ENCODE results near the gene RNASE1. TPM values are rescaled to one million over a fixed set of nuclear protein-coding genes. Genes with fewer than 3 reads are reported as not detected.

The RNASE1 gene
- total RNA-seq, 1 donor: 1.1 TPM

- H3K4me2 ChIP-seq (ENCODE audit: insufficient read depth, low read length): no peak overlapping the region
- TF ChIP-seq, protein P1, sequence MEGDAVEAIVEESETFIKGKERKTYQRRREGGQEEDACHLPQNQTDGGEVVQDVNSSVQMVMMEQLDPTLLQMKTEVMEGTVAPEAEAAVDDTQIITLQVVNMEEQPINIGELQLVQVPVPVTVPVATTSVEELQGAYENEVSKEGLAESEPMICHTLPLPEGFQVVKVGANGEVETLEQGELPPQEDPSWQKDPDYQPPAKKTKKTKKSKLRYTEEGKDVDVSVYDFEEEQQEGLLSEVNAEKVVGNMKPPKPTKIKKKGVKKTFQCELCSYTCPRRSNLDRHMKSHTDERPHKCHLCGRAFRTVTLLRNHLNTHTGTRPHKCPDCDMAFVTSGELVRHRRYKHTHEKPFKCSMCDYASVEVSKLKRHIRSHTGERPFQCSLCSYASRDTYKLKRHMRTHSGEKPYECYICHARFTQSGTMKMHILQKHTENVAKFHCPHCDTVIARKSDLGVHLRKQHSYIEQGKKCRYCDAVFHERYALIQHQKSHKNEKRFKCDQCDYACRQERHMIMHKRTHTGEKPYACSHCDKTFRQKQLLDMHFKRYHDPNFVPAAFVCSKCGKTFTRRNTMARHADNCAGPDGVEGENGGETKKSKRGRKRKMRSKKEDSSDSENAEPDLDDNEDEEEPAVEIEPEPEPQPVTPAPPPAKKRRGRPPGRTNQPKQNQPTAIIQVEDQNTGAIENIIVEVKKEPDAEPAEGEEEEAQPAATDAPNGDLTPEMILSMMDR (IDR thresholded peaks at IDR 0.05; ENCODE audit: extremely low read depth, low read depth, low read length): no peak
- no peak overlapping the region for H3K27ac ChIP-seq (ENCODE audit: low read depth, low read length)
- no peaks in the 10 kb centered on the region for H4K20me1 ChIP-seq (ENCODE audit: insufficient read depth, low read length)
- H3K36me3 ChIP-seq (ENCODE audit: insufficient read depth, low read length): no peaks in the 10 kb centered on the region
- no peaks in the 10 kb centered on the region for H3K27me3 ChIP-seq (ENCODE audit: insufficient read depth, low read length)
- no peaks in the 10 kb centered on the region for H3K79me2 ChIP-seq (ENCODE audit: insufficient read depth, low read length)
- no peak overlapping the region for H2AFZ ChIP-seq (ENCODE audit: low read length)
- no peak overlapping the region for H3K4me3 ChIP-seq (ENCODE audit: insufficient read depth, low read length)
- H3K4me1 ChIP-seq (ENCODE audit: insufficient read depth, low read length): no peaks in the 10 kb centered on the region
- H3K9me3 ChIP-seq (ENCODE audit: low read depth, low read length): no peaks in the 10 kb centered on the region
- DNase-seq (ENCODE audit: insufficient read length, low spot score, missing footprints): no peak
These were observed 20.8 kb downstream of the RNASE1 start for GRCh38 chr14:20781803-20782202.

GRCh38 chr14:20775901-20776300 lies 26.7 kb downstream of the RNASE1 start:
- no peaks in the 10 kb centered on the region for H4K20me1 ChIP-seq (ENCODE audit: insufficient read depth, low read length)
- no peaks in the 10 kb centered on the region for H3K9me3 ChIP-seq (ENCODE audit: low read depth, low read length)
- no peak overlapping the region for H3K4me3 ChIP-seq (ENCODE audit: insufficient read depth, low read length)
- H3K79me2 ChIP-seq (ENCODE audit: insufficient read depth, low read length): no peaks in the 10 kb centered on the region
- no peak overlapping the region for H2AFZ ChIP-seq (ENCODE audit: low read length)
- no peak overlapping the region for H3K4me2 ChIP-seq (ENCODE audit: insufficient read depth, low read length)
- no peaks in the 10 kb centered on the region for H3K27me3 ChIP-seq (ENCODE audit: insufficient read depth, low read length)
- no peaks in the 10 kb centered on the region for H3K4me1 ChIP-seq (ENCODE audit: insufficient read depth, low read length)
- DNase-seq (ENCODE audit: insufficient read length, low spot score, missing footprints): no peak
- H3K27ac ChIP-seq (ENCODE audit: low read depth, low read length): no peak overlapping the region
- TF ChIP-seq, protein P1 (IDR thresholded peaks at IDR 0.05; ENCODE audit: extremely low read depth, low read depth, low read length): no peak
- no peaks in the 10 kb centered on the region for H3K36me3 ChIP-seq (ENCODE audit: insufficient read depth, low read length)

DNA sequence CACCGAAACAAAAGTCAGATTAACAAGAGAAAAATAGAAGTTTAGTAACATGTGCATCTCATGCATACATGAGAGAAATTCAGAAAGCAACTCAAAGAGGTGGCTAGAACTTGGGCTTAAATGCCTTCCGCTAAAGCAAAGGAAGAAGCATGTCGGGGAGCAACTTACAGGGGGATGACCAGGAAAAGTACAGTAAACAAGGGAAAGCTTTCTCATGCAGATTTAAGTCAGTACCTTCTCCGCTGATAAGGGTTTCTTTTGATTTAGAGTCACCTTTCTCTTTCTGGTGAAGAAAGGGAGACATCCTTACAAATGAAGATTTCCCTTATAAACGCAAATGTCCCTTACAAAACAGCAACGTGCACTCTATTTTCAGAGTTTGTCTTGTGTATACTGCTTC lies 27.6 kb downstream of the RNASE1 start:
- Histone ChIP-seq H3K4me3 (ENCODE audit: insufficient read depth, low read length) (no peak overlapping the region), H4K20me1 (ENCODE audit: insufficient read depth, low read length) (no peaks in the 10 kb centered on the region)
- TF ChIP-seq, protein P1 (IDR thresholded peaks at IDR 0.05; ENCODE audit: extremely low read depth, low read depth, low read length): no peak

GRCh38 chr14:20774258-20774824 lies 28.3 kb downstream of the RNASE1 start:
- Histone ChIP-seq H4K20me1 (ENCODE audit: insufficient read depth, low read length) (no peaks in the 10 kb centered on the region), H3K4me2 (ENCODE audit: insufficient read depth, low read length) (no peak overlapping the region), H2AFZ (ENCODE audit: low read length) (no peak overlapping the region), H3K36me3 (ENCODE audit: insufficient read depth, low read length) (no peaks in the 10 kb centered on the region), H3K27me3 (ENCODE audit: insufficient read depth, low read length) (no peaks in the 10 kb centered on the region), H3K79me2 (ENCODE audit: insufficient read depth, low read length) (no peaks in the 10 kb centered on the region), H3K4me1 (ENCODE audit: insufficient read depth, low read length) (no peaks in the 10 kb centered on the region), H3K27ac (ENCODE audit: low read depth, low read length) (no peak overlapping the region), H3K4me3 (ENCODE audit: insufficient read depth, low read length) (no peak overlapping the region), H3K9me3 (ENCODE audit: low read depth, low read length) (no peaks in the 10 kb centered on the region)
- DNase-seq (ENCODE audit: insufficient read length, low spot score, missing footprints): no peak
- TF ChIP-seq, protein P1 (IDR thresholded peaks at IDR 0.05; ENCODE audit: extremely low read depth, low read depth, low read length): no peak

More for the DNA sequence above, 27.6 kb downstream of the RNASE1 start:
- Histone ChIP-seq H3K27ac (ENCODE audit: low read depth, low read length) (no peak overlapping the region), H3K36me3 (ENCODE audit: insufficient read depth, low read length) (no peaks in the 10 kb centered on the region), H3K79me2 (ENCODE audit: insufficient read depth, low read length) (no peaks in the 10 kb centered on the region), H3K9me3 (ENCODE audit: low read depth, low read length) (no peaks in the 10 kb centered on the region), H3K4me2 (ENCODE audit: insufficient read depth, low read length) (no peak overlapping the region), H2AFZ (ENCODE audit: low read length) (no peak overlapping the region), H3K4me1 (ENCODE audit: insufficient read depth, low read length) (no peaks in the 10 kb centered on the region), H3K27me3 (ENCODE audit: insufficient read depth, low read length) (no peaks in the 10 kb centered on the region)
- DNase-seq (ENCODE audit: insufficient read length, low spot score, missing footprints): no peak
